IPS-11a (cell line): ENCODE measurements around the gene TGM4.
"Not testable (repeated sequence)": the region's sequence is repeated elsewhere in the genome, so short reads cannot be mapped to it uniquely, and the experiment has no call there.

ENCODE experiments used
- H3K4me3 ChIP-seq: one replicate; pipeline ENCODE4 v1.5.1; 2013; ENCODE audit warnings: low read depth, low read length, control low read depth

TGM4 gene

DNA sequence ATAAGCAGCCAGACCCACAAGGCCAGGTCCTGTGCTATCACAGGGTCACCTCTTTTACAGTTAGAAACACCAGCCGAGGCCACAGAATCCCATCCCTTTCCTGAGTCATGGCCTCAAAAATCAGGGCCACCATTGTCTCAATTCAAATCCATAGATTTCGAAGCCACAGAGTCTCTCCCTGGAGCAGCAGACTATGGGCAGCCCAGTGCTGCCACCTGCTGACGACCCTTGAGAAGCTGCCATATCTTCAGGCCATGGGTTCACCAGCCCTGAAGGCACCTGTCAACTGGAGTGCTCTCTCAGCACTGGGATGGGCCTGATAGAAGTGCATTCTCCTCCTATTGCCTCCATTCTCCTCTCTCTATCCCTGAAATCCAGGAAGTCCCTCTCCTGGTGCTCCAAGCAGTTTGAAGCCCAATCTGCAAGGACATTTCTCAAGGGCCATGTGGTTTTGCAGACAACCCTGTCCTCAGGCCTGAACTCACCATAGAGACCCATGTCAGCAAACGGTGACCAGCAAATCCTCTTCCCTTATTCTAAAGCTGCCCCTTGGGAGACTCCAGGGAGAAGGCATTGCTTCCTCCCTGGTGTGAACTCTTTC lies 39.6 kb downstream of the TGM4 start:
- no peak overlapping the region for H3K4me3 ChIP-seq

DNA sequence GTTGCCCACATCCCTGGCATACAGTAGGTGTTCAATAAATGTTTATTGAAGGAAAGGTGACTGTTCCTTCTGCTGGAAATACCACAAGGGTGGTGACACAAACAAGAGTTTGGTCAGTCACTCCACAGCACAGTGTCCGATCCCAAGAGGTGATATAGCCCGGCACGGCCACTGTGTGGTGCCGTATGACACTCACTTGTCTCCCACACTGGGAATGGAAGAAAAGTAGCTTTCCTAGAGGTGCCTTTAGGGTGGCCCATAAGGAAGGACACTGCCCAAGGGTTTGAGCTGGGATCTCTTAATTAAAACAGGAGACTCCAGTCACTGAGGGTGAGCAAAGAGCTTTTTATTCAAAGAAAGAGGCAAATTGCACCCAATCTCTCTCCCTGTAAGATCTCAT lies 40.5 kb downstream of the TGM4 start:
- no peak overlapping the region for H3K4me3 ChIP-seq

DNA sequence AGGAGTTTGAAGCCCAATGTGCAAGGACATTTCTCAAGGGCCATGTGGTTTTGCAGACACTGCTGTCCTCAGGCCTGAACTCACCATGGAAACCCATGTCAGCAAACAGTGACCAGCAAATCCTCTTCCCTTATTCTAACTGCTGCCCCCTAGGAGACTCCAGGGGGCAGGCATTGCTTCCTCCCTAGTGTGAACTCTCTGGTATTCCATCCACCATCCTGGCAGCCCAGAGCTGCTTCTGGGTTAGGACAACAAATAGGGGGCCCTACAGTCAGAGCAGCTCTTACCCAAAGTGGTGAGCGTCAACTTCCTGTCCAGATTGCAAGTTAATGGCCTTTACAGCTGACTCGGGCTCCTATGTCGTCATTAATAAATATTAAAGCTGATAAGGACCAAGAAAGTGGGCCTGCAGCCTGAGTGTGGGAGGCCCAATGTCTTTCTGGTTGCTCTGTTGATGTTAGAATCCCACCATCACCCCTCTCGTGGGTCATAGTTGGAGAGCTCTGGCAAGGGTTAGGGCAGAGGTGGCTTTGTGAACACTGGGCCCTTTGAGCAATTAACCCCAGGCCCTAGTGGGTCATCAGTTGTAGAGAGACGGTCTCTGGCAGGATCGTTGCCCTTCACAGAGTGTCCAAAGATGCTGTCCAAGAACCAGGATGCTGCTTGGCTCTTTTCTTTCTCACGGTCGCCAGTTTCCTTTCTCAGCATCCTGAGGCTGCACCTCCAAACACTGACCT lies 41.5 kb downstream of the TGM4 start:
- no peak overlapping the region for H3K4me3 ChIP-seq

DNA sequence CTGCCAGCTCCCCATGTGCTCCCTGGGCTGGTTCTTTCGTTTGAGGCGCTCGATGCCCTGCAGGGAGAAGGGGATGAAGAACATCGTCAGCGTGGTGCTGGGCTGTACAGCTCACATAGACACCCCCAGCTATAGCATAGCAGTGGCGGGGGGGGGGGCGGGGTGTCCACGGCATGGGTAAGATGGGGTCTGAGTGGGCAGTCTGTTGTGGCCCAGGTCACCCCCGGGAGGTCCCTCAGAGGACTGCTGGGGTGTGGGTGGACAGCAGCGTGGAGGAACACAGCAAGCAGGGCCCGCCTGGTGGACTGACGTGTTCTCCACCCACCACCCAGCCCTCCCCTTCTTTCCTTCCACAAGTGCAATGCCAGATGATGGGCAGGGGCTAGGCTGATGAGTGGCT lies 43.7 kb downstream of the TGM4 start:
- H3K4me3 ChIP-seq, result no peak overlapping the region

DNA sequence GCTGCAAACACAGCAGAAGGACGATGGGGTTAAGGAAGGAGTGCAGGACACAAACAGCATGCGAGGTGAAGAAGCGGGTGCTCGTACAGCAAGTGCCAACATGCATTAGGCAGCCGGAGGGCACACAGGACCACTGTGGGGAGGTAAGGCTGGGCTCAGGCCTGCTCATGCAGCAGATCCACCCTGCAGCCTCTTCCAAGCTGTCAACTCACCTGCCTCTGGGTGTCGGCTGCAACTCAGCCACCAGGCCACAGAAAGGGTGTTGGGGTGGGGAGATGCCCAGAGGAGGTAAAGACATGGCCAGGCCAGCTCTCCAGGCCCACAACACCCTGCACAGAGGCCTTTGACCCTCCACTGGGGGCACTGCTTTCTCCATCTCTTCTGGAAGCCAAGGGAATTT lies 44.2 kb downstream of the TGM4 start:
- H3K4me3 ChIP-seq, result no peak overlapping the region

DNA sequence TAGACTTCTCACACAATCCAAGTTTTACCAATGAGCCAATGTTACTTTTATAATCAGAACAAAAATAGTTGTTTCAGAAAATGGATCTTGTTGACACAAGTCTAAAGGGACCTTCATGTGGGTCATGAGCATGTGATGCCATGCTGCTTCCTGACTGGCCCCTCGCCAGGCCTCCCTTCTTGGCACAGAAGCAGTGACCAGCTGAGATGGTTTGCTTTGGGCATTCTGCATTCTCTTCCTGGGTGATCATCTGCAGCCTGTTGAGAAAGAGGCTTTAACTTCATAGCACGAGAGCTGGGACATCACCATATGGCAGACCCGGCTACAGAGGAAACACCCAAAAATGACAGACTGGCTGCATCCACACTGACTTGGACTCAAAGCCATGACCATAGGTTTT lies 45.7 kb downstream of the TGM4 start:
- no peak overlapping the region for H3K4me3 ChIP-seq

DNA sequence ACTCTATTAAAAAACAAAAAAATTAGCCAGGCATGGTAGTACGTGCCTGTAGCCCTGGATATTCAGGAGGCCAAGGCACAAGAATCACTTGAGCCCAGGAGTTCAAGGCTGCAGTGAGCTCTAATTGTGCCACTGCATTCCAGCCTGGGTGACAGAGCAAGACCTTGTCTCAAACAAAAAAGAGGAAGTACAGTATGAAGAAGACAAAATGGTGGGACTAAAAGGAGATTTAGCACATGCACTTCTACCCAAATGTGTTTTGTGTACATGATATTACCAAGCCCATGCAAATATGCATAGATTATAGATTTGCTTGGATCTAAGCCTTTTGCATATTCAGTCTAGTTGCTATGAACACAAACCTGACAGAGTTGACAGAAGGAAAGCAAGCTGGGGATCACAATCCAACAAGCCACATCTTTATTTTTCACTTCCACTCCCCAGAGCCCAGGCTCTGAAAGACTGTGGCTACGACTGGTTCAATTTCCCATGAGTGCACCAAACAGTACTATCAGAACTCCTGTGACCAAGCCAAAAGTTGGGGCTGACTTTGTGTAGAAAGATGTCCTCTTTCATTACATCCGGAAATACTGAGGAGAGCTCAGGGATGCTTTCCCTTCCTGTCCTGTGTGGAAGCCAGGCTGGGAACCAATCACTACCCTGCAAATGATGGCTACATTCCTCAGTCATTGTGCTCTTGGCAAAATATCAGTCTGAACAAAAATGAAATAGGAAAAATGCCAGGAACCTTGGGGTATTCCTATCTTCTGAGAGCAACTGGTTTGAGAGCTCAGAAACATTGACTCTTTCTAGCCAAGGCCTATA lies 49.4 kb downstream of the TGM4 start:
- H3K4me3 ChIP-seq, result no peak overlapping the region

DNA sequence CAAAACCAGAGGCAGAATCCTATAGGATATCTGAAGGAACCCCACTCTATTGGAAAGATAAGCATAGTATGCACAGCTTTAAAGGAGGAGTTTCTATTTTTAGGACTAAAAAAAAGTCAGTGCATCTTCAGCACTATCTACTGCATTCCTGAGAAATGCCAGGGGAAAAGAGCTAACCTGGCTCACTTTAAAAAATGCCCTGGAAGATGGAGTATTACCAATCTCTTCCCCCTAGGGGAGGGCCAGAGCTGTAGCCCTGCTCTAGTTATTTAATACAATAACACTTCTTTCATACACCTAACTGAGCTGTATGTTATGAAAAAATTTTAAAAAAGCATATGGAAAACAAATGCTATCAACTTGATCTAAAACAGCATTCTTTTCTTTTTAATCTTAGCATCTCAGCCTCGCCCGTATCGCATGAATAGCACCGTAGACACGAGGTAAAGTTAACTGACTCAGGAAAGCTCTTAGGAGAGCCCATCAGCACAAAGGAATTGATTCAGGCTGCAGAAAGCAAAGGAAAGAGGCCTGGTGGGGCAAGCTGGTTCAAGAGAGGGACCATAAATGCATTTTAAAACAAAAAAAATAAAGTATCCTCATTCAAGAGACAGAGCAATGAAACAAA lies 50.2 kb downstream of the TGM4 start:
- no peak overlapping the region for H3K4me3 ChIP-seq

DNA sequence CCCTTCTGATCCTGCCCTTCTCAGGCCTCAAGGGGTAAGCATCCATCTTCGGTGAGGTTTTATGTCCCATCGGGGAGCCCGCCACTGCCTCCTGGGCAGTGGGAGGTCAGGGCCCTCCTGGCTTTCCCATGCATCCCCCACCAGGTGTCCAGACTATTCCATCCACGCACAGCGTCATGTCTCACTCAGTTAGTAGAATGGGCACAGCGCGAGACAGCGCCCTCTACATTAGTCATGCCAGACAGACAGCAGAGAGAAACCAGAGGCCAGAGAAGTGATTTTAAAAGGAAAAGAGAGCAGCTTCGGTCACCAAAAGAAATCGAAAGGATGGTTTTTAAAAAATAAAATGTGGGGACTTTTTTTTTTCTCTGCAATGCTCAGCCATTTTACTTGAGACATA lies 51.8 kb downstream of the TGM4 start:
- H3K4me3 ChIP-seq, result no peak overlapping the region

DNA sequence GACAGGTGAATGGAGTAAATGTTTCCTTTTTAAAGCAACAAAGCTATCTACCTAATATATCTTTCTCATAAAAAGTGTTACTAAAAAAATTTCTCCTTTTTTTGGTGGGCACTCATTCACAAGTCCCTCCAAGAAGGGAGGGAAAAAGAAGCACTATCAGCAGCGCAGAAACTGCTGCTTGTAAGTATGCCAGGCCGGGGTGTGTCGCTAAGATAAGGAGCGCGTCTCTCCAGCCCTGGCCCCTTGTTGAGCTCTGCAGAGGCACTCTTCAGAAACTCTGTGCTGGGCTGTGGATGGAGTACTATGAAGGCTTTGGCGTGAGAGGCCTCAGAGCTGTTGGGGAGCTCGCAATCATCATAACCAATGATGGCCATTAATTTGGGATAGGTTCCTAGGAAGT lies 52.5 kb downstream of the TGM4 start:
- no peak overlapping the region for H3K4me3 ChIP-seq

DNA sequence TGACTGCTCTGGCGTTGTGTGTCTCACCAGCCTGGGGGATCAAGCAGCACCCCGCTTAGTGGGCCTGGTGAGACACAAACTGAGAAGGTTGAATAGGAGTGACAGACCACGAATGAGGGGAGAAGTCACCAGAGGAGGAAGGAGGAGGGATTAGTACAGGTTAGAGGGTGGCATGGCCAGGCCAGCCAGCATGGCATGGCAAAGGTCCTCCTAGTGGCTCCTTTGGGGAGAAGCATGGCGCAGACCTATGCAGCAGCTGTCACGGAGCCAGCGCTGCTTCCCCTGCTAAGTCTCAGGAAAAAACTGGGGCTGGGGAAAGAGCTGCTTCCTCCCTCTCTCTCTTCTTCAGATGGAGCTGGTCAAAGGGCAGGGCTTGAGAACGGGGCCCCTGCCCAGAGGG lies 53.0 kb downstream of the TGM4 start:
- H3K4me3 ChIP-seq, result no peak overlapping the region

DNA sequence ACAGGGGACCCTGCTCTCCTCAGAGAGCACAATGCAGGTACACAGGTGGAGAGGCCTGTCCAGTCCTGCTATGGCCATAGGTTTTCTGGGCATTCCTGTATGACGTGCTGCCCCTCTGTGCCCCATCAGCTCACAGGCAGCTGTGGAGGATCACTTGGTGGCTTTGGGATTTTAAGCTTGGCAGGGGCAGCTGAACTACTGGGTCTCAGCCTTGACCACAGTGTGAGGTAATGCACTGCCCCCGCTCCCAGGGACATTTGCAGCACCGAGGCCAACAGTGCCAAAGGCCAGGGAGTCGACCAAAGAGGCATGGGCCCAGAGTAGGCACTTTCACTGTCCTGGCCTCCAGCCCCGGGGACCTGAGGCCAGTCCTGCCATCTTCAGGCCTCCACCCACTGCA lies 55.4 kb downstream of the TGM4 start:
- no peak overlapping the region for H3K4me3 ChIP-seq

DNA sequence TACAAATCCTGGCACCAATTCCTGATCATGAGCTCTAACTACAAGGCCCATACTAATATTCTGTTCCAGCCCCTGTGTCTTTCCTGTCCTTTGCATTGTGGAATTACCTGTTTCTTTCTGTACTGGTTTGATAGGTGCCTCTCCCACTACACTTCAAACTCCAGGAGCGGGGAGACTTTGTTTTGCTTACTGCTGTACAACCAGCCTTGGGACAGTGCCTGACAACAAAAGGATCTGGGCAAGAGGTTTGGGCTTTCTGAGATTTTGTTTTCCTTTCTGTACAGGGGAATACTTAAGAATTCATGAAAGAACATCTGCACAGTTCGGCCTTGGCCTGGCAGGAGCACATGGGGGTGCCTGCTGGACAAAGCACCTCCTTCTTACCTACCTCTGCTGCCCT lies 56.5 kb downstream of the TGM4 start:
- H3K4me3 ChIP-seq, result no peak overlapping the region

DNA sequence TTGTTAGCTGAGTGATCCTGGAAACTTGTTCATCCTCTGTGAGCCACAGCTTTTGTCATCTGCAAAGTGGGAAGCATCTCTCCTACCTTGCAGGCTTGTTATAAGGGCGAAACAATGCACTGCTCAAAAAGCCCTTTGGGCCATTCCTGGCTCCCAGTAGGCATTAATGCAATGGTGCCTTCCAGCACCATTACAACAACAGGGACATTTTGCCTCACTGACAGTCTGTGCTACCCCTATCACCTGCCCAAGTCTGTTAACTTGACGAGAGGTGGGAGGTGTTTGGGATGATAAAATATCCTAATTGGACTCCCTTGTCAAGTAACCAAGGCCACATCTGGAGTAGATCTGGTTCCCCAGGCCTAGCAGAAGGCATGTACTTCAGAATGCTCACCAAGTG lies 57.4 kb downstream of the TGM4 start:
- H3K4me3 ChIP-seq, result no peak overlapping the region

DNA sequence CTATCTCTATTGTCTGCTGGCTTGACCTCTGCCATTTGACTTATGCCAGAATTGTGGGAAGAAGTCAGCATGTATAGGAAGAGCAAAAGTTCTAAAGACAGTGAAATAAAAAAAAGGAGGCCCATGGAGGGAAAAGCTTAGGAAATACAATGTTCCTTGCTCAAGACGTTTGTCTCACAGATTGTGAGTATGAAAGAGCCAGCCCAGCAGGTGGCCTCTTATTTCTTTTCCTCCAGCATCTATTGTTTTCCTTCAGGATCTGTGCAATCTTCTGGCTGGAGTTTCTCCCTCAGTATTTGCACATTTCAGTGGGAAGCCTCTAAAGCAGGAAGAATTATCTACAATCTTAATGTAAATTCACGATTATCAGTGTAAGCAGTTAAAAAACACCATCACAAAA lies 57.9 kb downstream of the TGM4 start:
- H3K4me3 ChIP-seq, result no peak overlapping the region

DNA sequence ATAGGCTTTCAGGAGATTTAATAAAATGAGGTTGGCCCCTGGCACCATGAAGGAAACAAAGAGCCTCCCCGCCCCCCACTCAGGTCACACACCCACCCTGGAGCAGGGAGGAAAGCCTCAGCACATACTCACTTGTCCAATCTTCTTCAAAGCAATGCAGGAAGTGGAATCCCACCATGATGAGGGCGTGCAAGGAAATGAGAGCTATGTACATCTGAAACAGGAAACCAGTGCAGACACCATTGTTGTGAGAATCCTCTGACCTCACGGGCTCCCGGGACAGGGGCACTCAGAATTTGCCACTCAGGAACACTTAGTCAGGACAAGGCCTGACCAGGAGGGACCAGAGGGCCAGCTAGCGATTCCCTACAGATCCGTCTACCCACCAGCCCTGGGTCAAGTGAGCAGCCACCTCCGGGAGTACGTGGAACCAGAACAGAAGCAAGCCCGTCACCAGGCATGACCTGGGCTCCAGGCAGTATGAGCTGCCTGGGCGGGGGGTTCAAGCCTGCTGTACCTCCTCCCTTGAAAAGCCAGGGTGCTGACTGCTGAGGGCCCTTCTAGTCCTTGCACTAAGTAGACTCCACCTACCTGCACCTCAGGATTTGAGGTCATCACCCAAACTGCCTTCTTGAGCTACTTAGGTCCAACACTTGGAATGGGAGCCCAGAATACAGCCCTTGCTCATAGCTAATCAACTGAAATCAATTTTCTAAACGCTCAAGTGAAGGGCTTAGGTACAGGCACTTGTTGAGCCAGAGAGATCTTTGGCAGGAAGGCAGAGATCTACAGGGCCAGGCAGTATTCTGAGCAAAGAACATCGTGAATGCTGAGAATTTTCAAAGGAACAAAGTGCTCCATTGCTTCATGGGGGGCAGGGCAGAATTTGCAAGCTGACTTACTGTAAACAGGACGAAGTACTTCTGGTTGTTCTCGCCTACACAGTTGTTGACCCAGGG lies 58.9 kb downstream of the TGM4 start:
- no peak overlapping the region for H3K4me3 ChIP-seq

DNA sequence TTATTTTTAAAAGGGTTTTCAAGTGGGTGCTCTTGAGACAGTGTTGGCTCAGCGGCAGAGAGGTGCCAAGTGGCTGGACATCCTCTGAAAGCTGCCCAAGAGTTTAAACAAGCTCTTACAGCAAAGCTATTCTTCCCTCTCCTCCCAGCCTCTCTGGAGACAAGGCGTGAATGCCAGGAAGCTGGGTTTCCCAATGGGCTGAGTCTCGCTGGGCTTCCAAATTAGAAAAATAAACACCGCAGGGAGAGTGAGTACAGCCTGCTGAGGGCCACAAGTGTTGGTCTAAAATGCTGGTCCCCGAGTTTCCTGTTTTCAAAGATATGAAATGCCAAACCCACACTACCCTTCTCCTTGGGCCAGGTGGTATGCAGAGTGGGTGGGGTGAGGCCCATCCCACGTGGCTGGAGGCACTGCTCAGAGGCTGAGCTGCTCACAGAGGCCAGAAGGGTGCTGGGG lies 65.2 kb downstream of the TGM4 start:
- no peak overlapping the region for H3K4me3 ChIP-seq

DNA sequence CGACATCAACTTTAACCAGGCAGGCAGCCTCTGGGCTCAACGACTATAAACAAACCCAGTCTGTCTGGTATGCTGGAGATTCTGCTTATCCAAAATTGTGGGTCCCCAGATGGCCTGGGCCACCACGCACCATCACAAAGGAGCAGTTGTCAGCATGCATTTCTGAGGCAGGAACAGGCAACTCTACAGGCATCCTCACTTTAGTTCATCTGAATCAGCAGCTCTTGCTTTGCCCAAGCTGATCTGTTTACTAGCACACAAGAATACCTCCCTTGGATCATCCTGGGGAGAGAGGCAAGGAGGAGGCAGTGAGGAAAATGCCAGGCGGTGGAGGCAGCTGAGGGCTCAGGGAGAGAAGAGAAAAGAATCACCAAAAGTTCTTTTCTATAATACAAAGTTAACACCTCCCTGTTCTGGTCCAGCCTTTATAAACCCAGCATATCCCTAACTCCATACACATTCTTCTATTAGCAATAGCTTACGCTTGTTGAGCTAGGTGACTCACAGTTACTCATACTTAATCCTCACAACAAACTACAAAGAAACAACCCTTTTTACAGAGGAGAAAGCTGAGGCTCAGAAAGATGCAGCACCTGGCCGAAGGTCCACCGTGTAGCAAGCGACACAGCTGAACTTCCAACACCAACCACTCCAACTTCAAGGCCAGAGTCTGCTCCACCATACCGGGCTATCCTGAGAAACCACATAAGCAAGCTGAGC lies 68.0 kb downstream of the TGM4 start:
- no peak overlapping the region for H3K4me3 ChIP-seq

DNA sequence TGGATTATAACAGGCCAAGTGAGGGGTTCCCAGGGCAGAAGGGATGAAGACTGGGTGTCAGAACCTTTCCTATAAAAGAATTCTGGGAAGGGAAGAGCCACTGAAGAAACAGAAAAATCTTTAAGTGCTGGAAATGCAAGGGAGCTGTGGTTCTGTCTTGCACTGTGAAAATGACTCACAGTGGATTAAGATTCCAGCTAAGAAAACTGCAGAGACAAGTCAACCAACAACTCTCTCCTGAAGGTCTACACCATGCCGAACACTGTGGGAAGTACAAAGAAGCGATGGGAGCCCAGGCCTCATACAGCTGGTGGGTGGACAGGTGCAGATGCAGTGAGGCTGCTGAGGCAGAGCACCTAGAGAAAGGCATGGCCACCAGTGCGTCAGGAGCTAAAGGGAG lies 73.8 kb downstream of the TGM4 start:
- H3K4me3 ChIP-seq, result no peak overlapping the region

DNA sequence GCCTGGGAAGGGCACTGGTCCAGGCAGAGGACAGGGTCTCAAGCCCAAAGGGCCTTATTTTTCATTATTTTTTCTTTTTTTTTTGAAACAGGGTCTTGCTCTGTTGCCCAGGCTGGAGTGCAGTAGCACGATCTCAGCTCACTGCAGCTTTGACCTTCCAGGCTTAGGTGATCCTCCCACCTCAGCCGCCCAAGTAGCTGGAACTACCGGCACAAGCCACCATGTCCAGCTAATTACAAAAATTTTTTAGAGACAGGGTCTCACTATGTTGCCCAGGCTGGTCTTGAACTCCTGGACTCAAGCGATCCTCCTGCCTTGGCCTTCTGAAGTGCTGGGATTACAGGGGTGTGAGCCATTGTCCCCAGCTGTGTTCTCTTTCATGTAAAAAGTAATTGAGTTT lies 75.4 kb downstream of the TGM4 start:
- H3K4me3 ChIP-seq, result not testable (repeated sequence)
